Neural progenitor cell (in vitro differentiated cells): ENCODE results near the gene NCK1. TPM values are rescaled to one million over a fixed set of nuclear protein-coding genes. Genes with fewer than 3 reads are reported as not detected.
"Not testable (repeated sequence)": the region's sequence is repeated elsewhere in the genome, so short reads cannot be mapped to it uniquely, and the experiment has no call there.

ENCODE experiments used
- DNase-seq: peaks from one replicate; pipeline ENCODE4 v3.0.0-alpha.2; 2016; ENCODE audit warnings: low spot score
- H2AFZ ChIP-seq: fragments of 200-600 bp; sonication (generic); replicated peaks from 2 replicates; pipeline ENCODE4 v1.6.1; 2016; ENCODE audit warnings: antibody characterized with exemption
- H3F3A ChIP-seq: fragments of 200-600 bp; sonication (generic); 2 replicates; pipeline ENCODE4 v1.6.1; 2016; ENCODE audit warnings: antibody characterized with exemption, low read depth
- H3K27ac ChIP-seq: fragments of 200-600 bp; sonication (generic); 2 replicates; pipeline ENCODE4 v1.5.1; 2016; ENCODE audit warnings: mild to moderate bottlenecking
- H3K27me3 ChIP-seq: fragments of 200-600 bp; sonication (generic); 2 replicates; pipeline ENCODE4 v1.6.1; 2016; ENCODE audit warnings: mild to moderate bottlenecking, moderate library complexity
- H3K36me3 ChIP-seq: fragments of 200-600 bp; sonication (generic); 2 replicates; pipeline ENCODE4 v1.5.1; 2016
- H3K4me1 ChIP-seq: fragments of 200-600 bp; sonication (generic); 2 replicates; pipeline ENCODE4 v1.6.1; 2016; ENCODE audit warnings: mixed run types
- H3K4me2 ChIP-seq: fragments of 200-600 bp; sonication (generic); 2 replicates; pipeline ENCODE4 v1.6.1; 2016
- H3K4me3 ChIP-seq: fragments of 200-600 bp; sonication (generic); 2 replicates; pipeline ENCODE4 v1.5.1; 2016
- H3K79me2 ChIP-seq: fragments of 200-600 bp; sonication (generic); 2 replicates; pipeline ENCODE4 v1.6.1; 2016; ENCODE audit warnings: low read depth
- H3K9ac ChIP-seq: fragments of 200-600 bp; sonication (generic); 2 replicates; pipeline ENCODE4 v1.6.1; 2016
- H3K9me3 ChIP-seq: fragments of 200-600 bp; sonication (generic); 2 replicates; pipeline ENCODE4 v1.5.1; 2016; ENCODE audit warnings: low read depth
- H4K20me1 ChIP-seq: fragments of 200-600 bp; sonication (generic); 2 replicates; pipeline ENCODE4 v1.6.1; 2016; ENCODE audit warnings: low read depth
- H3K27ac Mint-ChIP-seq: 3 replicates; pipeline ENCODE4 v1.8.0; 2021; ENCODE audit warnings: mixed read lengths
- H3K27me3 Mint-ChIP-seq: 2 replicates; pipeline ENCODE4 v1.8.0; 2022; ENCODE audit warnings: low read depth, mild to moderate bottlenecking, inconsistent platforms, moderate library complexity, mixed read lengths; ENCODE audit not compliant: insufficient read depth
- H3K36me3 Mint-ChIP-seq: 3 replicates; pipeline ENCODE4 v1.8.0; 2021; ENCODE audit warnings: mixed read lengths
- H3K4me1 Mint-ChIP-seq: 3 replicates; pipeline ENCODE4 v1.8.0; 2021; ENCODE audit warnings: mixed read lengths
- H3K4me3 Mint-ChIP-seq: 3 replicates; pipeline ENCODE4 v1.8.0; 2021; ENCODE audit warnings: mild to moderate bottlenecking, moderate library complexity, mixed read lengths
- H3K9me3 Mint-ChIP-seq: 3 replicates; pipeline ENCODE4 v1.8.0; 2020; ENCODE audit warnings: mixed read lengths
- EZH2 ChIP-seq: fragments of 200-600 bp; sonication (generic); IDR thresholded peaks from 2 replicates; pipeline ENCODE4 v1.6.1; 2017; ENCODE audit warnings: antibody characterized with exemption, mild to moderate bottlenecking, moderate library complexity
- EZH2phosphoT487 ChIP-seq: fragments of 200-600 bp; sonication (generic); IDR thresholded peaks from 2 replicates; pipeline ENCODE4 v1.6.1; 2017; ENCODE audit warnings: antibody characterized with exemption
- total RNA-seq: library from RNA; depleted of rRNA; stranded (reverse); fragments of >200 nt; gene quantifications from 2 replicates; pipeline ENCODE4 v1.2.3, GENCODE V29; 2015; ENCODE audit warnings: low replicate concordance
- TF ChIP-seq, protein P1 (sequence below): fragments of 200-600 bp; sonication (generic); IDR thresholded peaks from 2 replicates; pipeline ENCODE4 v1.5.1; 2017; ENCODE audit warnings: antibody characterized with exemption, mild to moderate bottlenecking

Gene NCK1
- total RNA-seq, 1 donor from 2014 or later: 46.5 TPM

DNA sequence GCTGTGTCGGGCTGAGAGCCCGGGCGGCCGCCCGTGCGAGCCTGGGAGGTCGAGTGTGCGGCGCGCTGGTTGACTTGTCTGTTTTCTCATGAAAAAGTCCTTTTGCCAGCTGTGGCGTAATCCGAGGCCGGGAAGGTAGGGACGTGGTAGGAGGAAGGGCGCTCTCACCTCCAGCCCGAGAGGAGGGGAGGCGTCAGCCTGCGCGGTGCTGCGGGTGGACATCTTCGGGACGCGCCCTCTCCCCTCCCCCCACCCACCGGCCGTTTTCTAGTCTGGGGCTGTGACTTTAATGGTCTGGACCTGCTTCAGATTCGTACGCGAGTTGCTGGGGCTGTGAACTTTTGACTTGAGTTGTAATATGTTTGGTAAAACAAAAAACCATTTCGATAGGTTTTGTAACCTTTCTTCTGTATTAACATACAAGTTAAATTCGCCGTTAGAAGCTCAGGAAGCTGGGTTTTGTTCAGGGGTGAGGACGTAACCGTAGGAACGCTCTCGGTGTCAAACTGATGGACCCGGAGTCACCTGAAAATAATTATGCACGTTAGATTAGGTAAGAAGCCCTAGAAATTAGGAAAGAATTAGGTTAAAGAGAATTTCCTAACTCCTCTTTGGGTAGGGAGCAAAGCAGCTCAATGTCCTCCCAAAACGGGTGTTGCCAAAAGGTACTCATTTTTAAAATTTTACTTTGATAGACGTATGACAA lies 762 bp downstream of the NCK1 start:
- H2AFZ ChIP-seq: peak overlapping the region; percentile 84
- peaks cover 39% of the 10 kb centered on the region for H3F3A ChIP-seq
- DNase-seq: no peak
- H3K9ac ChIP-seq: peak overlapping the region; percentile 50
- H3K27me3 ChIP-seq: no peaks in the 10 kb centered on the region
- Mint-ChIP-seq H3K4me1 (peaks cover 33% of the 10 kb centered on the region), H3K27me3 (peaks cover 3% of the 10 kb centered on the region), H3K9me3 (peaks cover 17% of the 10 kb centered on the region), H3K4me3 (peak overlapping the region; percentile 98), H3K27ac (peak overlapping the region; percentile 86), H3K36me3 (peaks cover 35% of the 10 kb centered on the region)
- H4K20me1 ChIP-seq: peaks cover 33% of the 10 kb centered on the region
- H3K4me2 ChIP-seq: peak overlapping the region; percentile 100
- no peaks in the 10 kb centered on the region for H3K9me3 ChIP-seq
- H3K36me3 ChIP-seq: no peaks in the 10 kb centered on the region
- H3K79me2 ChIP-seq: peaks cover 78% of the 10 kb centered on the region
- H3K27ac ChIP-seq: peak overlapping the region; percentile 94
- peaks cover 23% of the 10 kb centered on the region for H3K4me1 ChIP-seq
- TF ChIP-seq EZH2 (no peak), EZH2phosphoT487 (no peak)
- TF ChIP-seq, protein P1, sequence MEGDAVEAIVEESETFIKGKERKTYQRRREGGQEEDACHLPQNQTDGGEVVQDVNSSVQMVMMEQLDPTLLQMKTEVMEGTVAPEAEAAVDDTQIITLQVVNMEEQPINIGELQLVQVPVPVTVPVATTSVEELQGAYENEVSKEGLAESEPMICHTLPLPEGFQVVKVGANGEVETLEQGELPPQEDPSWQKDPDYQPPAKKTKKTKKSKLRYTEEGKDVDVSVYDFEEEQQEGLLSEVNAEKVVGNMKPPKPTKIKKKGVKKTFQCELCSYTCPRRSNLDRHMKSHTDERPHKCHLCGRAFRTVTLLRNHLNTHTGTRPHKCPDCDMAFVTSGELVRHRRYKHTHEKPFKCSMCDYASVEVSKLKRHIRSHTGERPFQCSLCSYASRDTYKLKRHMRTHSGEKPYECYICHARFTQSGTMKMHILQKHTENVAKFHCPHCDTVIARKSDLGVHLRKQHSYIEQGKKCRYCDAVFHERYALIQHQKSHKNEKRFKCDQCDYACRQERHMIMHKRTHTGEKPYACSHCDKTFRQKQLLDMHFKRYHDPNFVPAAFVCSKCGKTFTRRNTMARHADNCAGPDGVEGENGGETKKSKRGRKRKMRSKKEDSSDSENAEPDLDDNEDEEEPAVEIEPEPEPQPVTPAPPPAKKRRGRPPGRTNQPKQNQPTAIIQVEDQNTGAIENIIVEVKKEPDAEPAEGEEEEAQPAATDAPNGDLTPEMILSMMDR: no peak
- peak overlapping the region; percentile 78 for H3K4me3 ChIP-seq

DNA sequence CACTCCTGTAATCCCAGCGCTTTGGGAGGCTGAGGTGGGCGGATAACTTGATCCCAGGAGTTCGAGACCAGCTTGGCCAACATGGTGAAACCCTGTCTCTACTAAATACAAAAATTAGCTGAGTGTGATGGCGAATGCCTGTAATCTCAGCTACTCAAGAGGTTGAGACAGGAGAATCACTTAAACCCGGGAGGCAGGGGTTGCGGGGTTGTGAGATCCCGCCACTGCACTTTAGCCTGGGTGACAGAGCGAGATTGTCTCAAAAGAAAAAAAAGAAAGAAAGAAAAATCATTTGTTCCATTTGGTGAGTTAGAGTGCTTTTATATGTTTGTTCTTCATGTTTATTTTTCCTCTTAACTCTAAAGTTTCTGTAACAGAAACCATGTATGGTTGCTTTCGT lies 7.3 kb downstream of the NCK1 start:
- Histone ChIP-seq H3K4me2 (no peak overlapping the region), H3K36me3 (no peaks in the 10 kb centered on the region), H3K9me3 (no peaks in the 10 kb centered on the region), H2AFZ (no peak overlapping the region), H3K4me1 (peaks cover 10% of the 10 kb centered on the region), H4K20me1 (peaks cover 6% of the 10 kb centered on the region), H3F3A (no peaks in the 10 kb centered on the region), H3K27ac (no peak overlapping the region), H3K27me3 (no peaks in the 10 kb centered on the region), H3K79me2 (peaks cover 98% of the 10 kb centered on the region), H3K4me3 (no peak overlapping the region), H3K9ac (no peak overlapping the region)
- TF ChIP-seq EZH2: no peak
- no peak for TF ChIP-seq EZH2phosphoT487
- TF ChIP-seq, protein P1: no peak
- peaks cover 54% of the 10 kb centered on the region for H3K9me3 Mint-ChIP-seq
- DNase-seq: no peak
- H3K27me3 Mint-ChIP-seq: peaks cover 3% of the 10 kb centered on the region
- no peak overlapping the region for H3K4me3 Mint-ChIP-seq
- H3K27ac Mint-ChIP-seq: no peak overlapping the region
- peaks cover 3% of the 10 kb centered on the region for H3K4me1 Mint-ChIP-seq
- H3K36me3 Mint-ChIP-seq: peaks cover 64% of the 10 kb centered on the region

- not testable (repeated sequence) for H3K4me1 Mint-ChIP-seq, H3K27ac Mint-ChIP-seq, H3F3A ChIP-seq, H3K4me2 ChIP-seq, H3K9me3 ChIP-seq, H3K9ac ChIP-seq, H3K27me3 ChIP-seq, H3K36me3 ChIP-seq, H4K20me1 ChIP-seq, H3K27ac ChIP-seq, H3K27me3 Mint-ChIP-seq, H3K4me3 ChIP-seq, H2AFZ ChIP-seq, DNase-seq, H3K4me3 Mint-ChIP-seq
- H3K9me3 Mint-ChIP-seq: peaks cover 66% of the 10 kb centered on the region
- H3K79me2 ChIP-seq: peaks cover 87% of the 10 kb centered on the region
- peaks cover 66% of the 10 kb centered on the region for H3K36me3 Mint-ChIP-seq
- H3K4me1 ChIP-seq: peaks cover 13% of the 10 kb centered on the region
Measured at GRCh38 chr3:136872258-136872657, 10.2 kb downstream of the NCK1 start.

DNA sequence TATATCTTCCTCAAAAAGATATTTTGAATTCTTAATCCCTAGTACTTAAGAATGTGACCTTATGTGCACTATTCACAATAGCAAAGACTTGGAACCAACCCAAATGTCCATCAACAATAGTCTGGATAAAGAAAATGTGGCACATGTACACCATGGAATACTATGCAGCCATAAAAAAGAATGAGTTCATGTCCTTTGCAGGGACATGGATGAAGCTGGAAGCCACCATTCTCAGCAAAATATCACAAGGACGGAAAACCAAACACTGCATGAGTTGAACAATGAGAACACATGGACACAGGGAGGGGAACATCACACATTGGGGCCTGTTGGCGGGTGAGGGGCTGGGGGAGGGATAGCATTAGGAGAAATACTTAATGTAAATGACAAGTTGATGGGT lies 17.5 kb downstream of the NCK1 start:
- H3K4me1 Mint-ChIP-seq, H3K27ac Mint-ChIP-seq, H3K27me3 Mint-ChIP-seq, H3K36me3 ChIP-seq, DNase-seq, H3K9me3 ChIP-seq, H3K27ac ChIP-seq, H3K27me3 ChIP-seq, H3K4me2 ChIP-seq, H3F3A ChIP-seq, H3K9ac ChIP-seq, H3K4me1 ChIP-seq, H3K4me3 Mint-ChIP-seq, H2AFZ ChIP-seq, H4K20me1 ChIP-seq, H3K4me3 ChIP-seq: not testable (repeated sequence)
- H3K79me2 ChIP-seq: peaks cover 88% of the 10 kb centered on the region
- Mint-ChIP-seq H3K9me3 (peaks cover 59% of the 10 kb centered on the region), H3K36me3 (peaks cover 56% of the 10 kb centered on the region)
